ENCODE measurements around the gene FRMD4A.

The FRMD4A gene

DNA sequence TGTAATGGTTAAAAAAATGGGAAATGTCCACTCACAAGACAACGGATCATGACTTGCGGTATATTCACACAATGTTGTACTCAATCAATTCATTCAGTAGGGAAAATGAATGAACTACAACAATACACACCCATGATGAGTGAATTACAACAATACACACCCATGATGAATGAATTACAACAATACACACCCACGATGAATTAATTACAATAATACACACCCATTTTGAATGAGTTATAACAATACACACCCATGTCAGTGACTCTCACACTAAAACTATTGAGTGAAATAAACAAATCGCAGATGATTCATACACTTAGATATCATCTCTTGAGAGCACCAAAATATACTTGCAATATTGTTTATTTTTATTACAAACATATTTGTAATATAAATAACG lies 174.6 kb downstream of the FRMD4A start:
- DNase-seq: no peak
- H3F3A ChIP-seq (ENCODE audit: insufficient read depth, low read length): no peaks in the 10 kb centered on the region
- H3K79me2 ChIP-seq (ENCODE audit: low read length): no peaks in the 10 kb centered on the region
- TF ChIP-seq, protein P1, sequence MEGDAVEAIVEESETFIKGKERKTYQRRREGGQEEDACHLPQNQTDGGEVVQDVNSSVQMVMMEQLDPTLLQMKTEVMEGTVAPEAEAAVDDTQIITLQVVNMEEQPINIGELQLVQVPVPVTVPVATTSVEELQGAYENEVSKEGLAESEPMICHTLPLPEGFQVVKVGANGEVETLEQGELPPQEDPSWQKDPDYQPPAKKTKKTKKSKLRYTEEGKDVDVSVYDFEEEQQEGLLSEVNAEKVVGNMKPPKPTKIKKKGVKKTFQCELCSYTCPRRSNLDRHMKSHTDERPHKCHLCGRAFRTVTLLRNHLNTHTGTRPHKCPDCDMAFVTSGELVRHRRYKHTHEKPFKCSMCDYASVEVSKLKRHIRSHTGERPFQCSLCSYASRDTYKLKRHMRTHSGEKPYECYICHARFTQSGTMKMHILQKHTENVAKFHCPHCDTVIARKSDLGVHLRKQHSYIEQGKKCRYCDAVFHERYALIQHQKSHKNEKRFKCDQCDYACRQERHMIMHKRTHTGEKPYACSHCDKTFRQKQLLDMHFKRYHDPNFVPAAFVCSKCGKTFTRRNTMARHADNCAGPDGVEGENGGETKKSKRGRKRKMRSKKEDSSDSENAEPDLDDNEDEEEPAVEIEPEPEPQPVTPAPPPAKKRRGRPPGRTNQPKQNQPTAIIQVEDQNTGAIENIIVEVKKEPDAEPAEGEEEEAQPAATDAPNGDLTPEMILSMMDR (IDR thresholded peaks at IDR 0.05; ENCODE audit: low read length): no peak
- no peak for TF ChIP-seq EZH2 (optimal IDR thresholded peaks at IDR 0.05; ENCODE audit: low read depth, low read length)
- no peak for TF ChIP-seq EZH2phosphoT487 (IDR thresholded peaks at IDR 0.05; ENCODE audit: low read length)
- no peaks in the 10 kb centered on the region for H3K4me1 ChIP-seq (ENCODE audit: low read length)
- H3K27me3 ChIP-seq (replicated peaks; ENCODE audit: insufficient read depth, low read length): no peaks in the 10 kb centered on the region
- H3K4me3 ChIP-seq (ENCODE audit: low read length): no peak overlapping the region
- no peak overlapping the region for H2AFZ ChIP-seq (ENCODE audit: low read length)
- no peak overlapping the region for H3K27ac ChIP-seq (ENCODE audit: low read length)
- H3K36me3 ChIP-seq (replicated peaks; ENCODE audit: insufficient read depth, low read length): no peaks in the 10 kb centered on the region
- H3K4me2 ChIP-seq (ENCODE audit: low read depth, low read length): no peak overlapping the region
- no peak overlapping the region for H3K9ac ChIP-seq (ENCODE audit: low read length)
- no peaks in the 10 kb centered on the region for H3K9me3 ChIP-seq (replicated peaks; ENCODE audit: insufficient read depth, low read length)
- no peaks in the 10 kb centered on the region for H3K9me2 ChIP-seq (replicated peaks; ENCODE audit: insufficient read depth, low read length)
- H4K20me1 ChIP-seq (ENCODE audit: insufficient read depth, low read length): no peaks in the 10 kb centered on the region

DNA sequence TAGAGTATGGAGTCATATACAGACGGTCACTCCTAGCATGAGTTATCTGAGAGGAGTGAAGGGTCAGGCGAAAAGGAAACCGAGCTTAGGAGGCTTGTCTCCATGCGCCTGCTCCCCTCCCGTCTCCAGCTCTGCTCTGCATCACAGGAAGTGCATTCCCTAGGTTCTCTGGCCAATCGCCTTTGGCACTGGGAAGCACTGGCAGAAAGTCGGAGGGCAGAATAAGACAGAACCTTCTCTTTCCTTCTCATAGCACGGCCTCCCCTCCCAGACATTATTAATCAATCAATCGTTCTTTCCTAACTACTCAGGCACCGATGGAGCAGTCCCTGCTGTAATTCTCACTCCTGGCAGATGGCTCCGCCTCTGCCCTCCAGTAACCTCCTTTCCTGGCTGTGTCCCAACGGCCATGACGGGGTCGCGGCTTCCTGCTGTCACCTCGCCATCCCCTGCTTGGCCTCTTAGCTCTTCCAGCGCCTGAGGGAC lies 177.1 kb downstream of the FRMD4A start:
- Histone ChIP-seq H3K9me3 (replicated peaks; ENCODE audit: insufficient read depth, low read length) (no peaks in the 10 kb centered on the region), H3K27me3 (replicated peaks; ENCODE audit: insufficient read depth, low read length) (no peaks in the 10 kb centered on the region), H3K27ac (ENCODE audit: low read length) (no peak overlapping the region), H3K4me2 (ENCODE audit: low read depth, low read length) (no peak overlapping the region), H3K9me2 (replicated peaks; ENCODE audit: insufficient read depth, low read length) (no peaks in the 10 kb centered on the region), H4K20me1 (ENCODE audit: insufficient read depth, low read length) (no peaks in the 10 kb centered on the region), H3K79me2 (ENCODE audit: low read length) (no peaks in the 10 kb centered on the region), H3K9ac (ENCODE audit: low read length) (no peak overlapping the region), H2AFZ (ENCODE audit: low read length) (no peak overlapping the region), H3F3A (ENCODE audit: insufficient read depth, low read length) (no peaks in the 10 kb centered on the region), H3K36me3 (replicated peaks; ENCODE audit: insufficient read depth, low read length) (no peaks in the 10 kb centered on the region), H3K4me3 (ENCODE audit: low read length) (no peak overlapping the region), H3K4me1 (ENCODE audit: low read length) (no peaks in the 10 kb centered on the region)
- no peak for DNase-seq
- TF ChIP-seq, protein P1 (IDR thresholded peaks at IDR 0.05; ENCODE audit: low read length): no peak
- TF ChIP-seq EZH2phosphoT487 (IDR thresholded peaks at IDR 0.05; ENCODE audit: low read length) (no peak), EZH2 (optimal IDR thresholded peaks at IDR 0.05; ENCODE audit: low read depth, low read length) (no peak)

DNA sequence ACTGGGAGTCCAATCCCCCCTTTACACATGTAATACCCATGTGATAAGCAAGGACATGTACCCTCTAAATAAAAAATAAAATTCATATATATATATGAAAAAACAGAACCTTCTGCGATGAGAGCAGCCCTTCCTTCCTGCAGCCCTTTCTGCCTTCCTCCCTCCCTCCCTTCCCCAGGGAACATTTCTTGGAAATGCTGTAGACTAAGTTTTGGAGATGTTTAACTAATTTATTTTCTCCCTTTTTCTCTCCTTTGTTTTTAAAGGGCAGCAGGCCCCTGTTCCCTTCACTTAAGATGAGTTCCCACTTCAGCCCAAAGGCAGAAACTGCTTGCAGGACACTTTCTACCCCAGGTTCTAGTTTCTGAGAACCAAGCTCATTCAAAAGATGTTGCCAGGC lies 179.2 kb downstream of the FRMD4A start:
- Histone ChIP-seq H2AFZ (ENCODE audit: low read length) (no peak overlapping the region), H3K79me2 (ENCODE audit: low read length) (no peaks in the 10 kb centered on the region), H3K36me3 (replicated peaks; ENCODE audit: insufficient read depth, low read length) (no peaks in the 10 kb centered on the region), H3K9me2 (replicated peaks; ENCODE audit: insufficient read depth, low read length) (no peaks in the 10 kb centered on the region), H3K27me3 (replicated peaks; ENCODE audit: insufficient read depth, low read length) (no peaks in the 10 kb centered on the region), H3K4me2 (ENCODE audit: low read depth, low read length) (no peak overlapping the region), H3K27ac (ENCODE audit: low read length) (no peak overlapping the region), H4K20me1 (ENCODE audit: insufficient read depth, low read length) (no peaks in the 10 kb centered on the region), H3F3A (ENCODE audit: insufficient read depth, low read length) (no peaks in the 10 kb centered on the region), H3K4me3 (ENCODE audit: low read length) (no peak overlapping the region), H3K9me3 (replicated peaks; ENCODE audit: insufficient read depth, low read length) (no peaks in the 10 kb centered on the region), H3K4me1 (ENCODE audit: low read length) (no peaks in the 10 kb centered on the region), H3K9ac (ENCODE audit: low read length) (no peak overlapping the region)
- no peak for DNase-seq
- TF ChIP-seq EZH2phosphoT487 (IDR thresholded peaks at IDR 0.05; ENCODE audit: low read length): no peak
- TF ChIP-seq, protein P1 (IDR thresholded peaks at IDR 0.05; ENCODE audit: low read length): no peak
- no peak for TF ChIP-seq EZH2 (optimal IDR thresholded peaks at IDR 0.05; ENCODE audit: low read depth, low read length)

All from MM.1S (cell line).